ENCODE data around the gene POLR2L.

- TF ChIP-seq EZH2 (optimal IDR thresholded peaks at IDR 0.05; ENCODE audit: low read depth, low read length) (no peak), CTCF (IDR thresholded peaks at IDR 0.05; ENCODE audit: low read length) (no peak)
These were observed 22.2 kb downstream of the POLR2L start for GRCh38 chr11:819943-820649.
